Ishikawa (cell line): ENCODE data around the gene SUPT6H.

ENCODE experiments used
- CEBPB ChIP-seq: IDR thresholded peaks from 2 replicates; pipeline ENCODE4 v1.6.1; 2012
- CREB1 ChIP-seq: IDR thresholded peaks from 2 replicates; pipeline ENCODE4 v1.6.1; 2012; ENCODE audit warnings: low read depth
- EGR1 ChIP-seq: IDR thresholded peaks from 2 replicates; pipeline ENCODE4 v1.6.1; 2012
- EP300 ChIP-seq: IDR thresholded peaks from 2 replicates; pipeline ENCODE4 v1.6.1; 2012; ENCODE audit warnings: borderline replicate concordance
- FOXM1 ChIP-seq: IDR thresholded peaks from 2 replicates; pipeline ENCODE4 v1.6.1; 2012; ENCODE audit warnings: low read depth, borderline replicate concordance
- MAX ChIP-seq: IDR thresholded peaks from 2 replicates; pipeline ENCODE4 v1.6.1; 2012
- NFIC ChIP-seq: IDR thresholded peaks from 2 replicates; pipeline ENCODE4 v1.6.1; 2012
- RAD21 ChIP-seq: IDR thresholded peaks from 2 replicates; pipeline ENCODE4 v1.6.1; 2012; ENCODE audit warnings: low read depth
- REST ChIP-seq: IDR thresholded peaks from 2 replicates; pipeline ENCODE4 v1.6.1; 2012; ENCODE audit warnings: low read depth, mild to moderate bottlenecking
- TAF1 ChIP-seq: IDR thresholded peaks from 2 replicates; pipeline ENCODE4 v1.6.1; 2012; ENCODE audit warnings: low read depth, mild to moderate bottlenecking
- TCF12 ChIP-seq: IDR thresholded peaks from 2 replicates; pipeline ENCODE4 v1.6.1; 2012; ENCODE audit warnings: low read depth
- TEAD4 ChIP-seq: IDR thresholded peaks from 2 replicates; pipeline ENCODE4 v1.6.1; 2012
- USF1 ChIP-seq: IDR thresholded peaks from 2 replicates; pipeline ENCODE4 v1.6.1; 2012
- YY1 ChIP-seq: IDR thresholded peaks from 2 replicates; pipeline ENCODE4 v1.6.1; 2012; ENCODE audit warnings: low read depth
- ZBTB7A ChIP-seq: IDR thresholded peaks from 2 replicates; pipeline ENCODE4 v1.6.1; 2012; ENCODE audit warnings: low read depth

SUPT6H gene

GRCh38 chr17:28693869-28694268, 31.9 kb downstream of the SUPT6H start:
- TF ChIP-seq USF1 (no peak), FOXM1 (no peak), TAF1 (no peak), NFIC (no peak), REST (no peak), EP300 (no peak), TCF12 (no peak), MAX (no peak), ZBTB7A (no peak), CREB1 (no peak)

GRCh38 chr17:28698253-28698941, 36.4 kb downstream of the SUPT6H start:
- TF ChIP-seq TAF1 (no peak), ZBTB7A (no peak), NFIC (no peak), CREB1 (no peak), TCF12 (no peak), MAX (no peak), EP300 (no peak), CEBPB (no peak), RAD21 (no peak), TEAD4 (no peak), EGR1 (no peak), YY1 (no peak), REST (no peak), FOXM1 (no peak), USF1 (no peak)

- no peak for TF ChIP-seq CREB1
- TF ChIP-seq ZBTB7A = no peak
- TF ChIP-seq TEAD4 = no peak
- TF ChIP-seq CEBPB = no peak
- TF ChIP-seq YY1 = no peak
- no peak for TF ChIP-seq TAF1
- no peak for TF ChIP-seq TCF12
- TF ChIP-seq EP300 = no peak
- no peak for TF ChIP-seq REST
- TF ChIP-seq MAX = no peak
- no peak for TF ChIP-seq USF1
- no peak for TF ChIP-seq NFIC
- TF ChIP-seq RAD21 = no peak
- no peak for TF ChIP-seq FOXM1
- TF ChIP-seq EGR1 = no peak
Observed at GRCh38 chr17:28700278-28700677, 38.3 kb downstream of the SUPT6H start.
